ENCODE data around the gene SLC4A1.

Gene SLC4A1

GRCh38 chr17:44220213-44221083 is 47.5 kb downstream of the SLC4A1 start:
- peak; percentile 32; the same call in 1 of the 2 replicates for TF ChIP-seq TAF1 (IDR thresholded peaks at IDR 0.05; ENCODE audit: low read depth)
- TF ChIP-seq MAX (IDR thresholded peaks at IDR 0.05), result peak; percentile 9; the same call in 1 of the 2 replicates
- no peak for TF ChIP-seq RAD21 (IDR thresholded peaks at IDR 0.05; ENCODE audit: low read depth)
- no peak for TF ChIP-seq EGR1 (IDR thresholded peaks at IDR 0.05)
- TF ChIP-seq CEBPB (IDR thresholded peaks at IDR 0.05), result no peak
- no peak for TF ChIP-seq TCF12 (IDR thresholded peaks at IDR 0.05; ENCODE audit: low read depth)

GRCh38 chr17:44219616-44220212 is 48.2 kb downstream of the SLC4A1 start, which contains the start of gene UBTF:
TSS of gene UBTF (minus strand) at chr17:44219675. CDS start at chr17:44218229, 1,446 bp downstream.
- TF ChIP-seq TEAD4 (IDR thresholded peaks at IDR 0.05) (no peak), YY1 (IDR thresholded peaks at IDR 0.05; ENCODE audit: low read depth) (0 out of 2 replicates have a peak, but pooled peaks have one; percentile 41), NFIC (IDR thresholded peaks at IDR 0.05) (0 out of 2 replicates have a peak, but pooled peaks have one; percentile 3), MAX (IDR thresholded peaks at IDR 0.05) (no peak; the same call in 1 of the 2 replicates), CEBPB (IDR thresholded peaks at IDR 0.05) (no peak), EGR1 (IDR thresholded peaks at IDR 0.05) (no peak), TCF12 (IDR thresholded peaks at IDR 0.05; ENCODE audit: low read depth) (peak; percentile 31), USF1 (IDR thresholded peaks at IDR 0.05) (no peak), TAF1 (IDR thresholded peaks at IDR 0.05; ENCODE audit: low read depth) (no peak; the same call in 1 of the 2 replicates)

- TF ChIP-seq TAF1 (IDR thresholded peaks at IDR 0.05; ENCODE audit: low read depth) (no peak; the same call in 1 of the 2 replicates), ZBTB7A (IDR thresholded peaks at IDR 0.05; ENCODE audit: low read depth) (0 out of 2 replicates have a peak, but pooled peaks have one; percentile 60), RAD21 (IDR thresholded peaks at IDR 0.05; ENCODE audit: low read depth) (no peak), MAX (IDR thresholded peaks at IDR 0.05) (no peak), USF1 (IDR thresholded peaks at IDR 0.05) (no peak), FOXM1 (IDR thresholded peaks at IDR 0.05; ENCODE audit: borderline replicate concordance, low read depth) (no peak), NFIC (IDR thresholded peaks at IDR 0.05) (no peak), TCF12 (IDR thresholded peaks at IDR 0.05; ENCODE audit: low read depth) (no peak), YY1 (IDR thresholded peaks at IDR 0.05; ENCODE audit: low read depth) (0 out of 2 replicates have a peak, but pooled peaks have one; percentile 5), CEBPB (IDR thresholded peaks at IDR 0.05) (no peak), EP300 (IDR thresholded peaks at IDR 0.05; ENCODE audit: borderline replicate concordance) (no peak), CREB1 (IDR thresholded peaks at IDR 0.05; ENCODE audit: low read depth) (no peak), EGR1 (IDR thresholded peaks at IDR 0.05) (0 out of 2 replicates have a peak, but pooled peaks have one; percentile 10), REST (IDR thresholded peaks at IDR 0.05; ENCODE audit: low read depth) (no peak), TEAD4 (IDR thresholded peaks at IDR 0.05) (no peak)
These were observed 48.8 kb downstream of the SLC4A1 start for GRCh38 chr17:44219108-44219615.

- TF ChIP-seq EGR1 (IDR thresholded peaks at IDR 0.05) (peak; percentile 69), FOXM1 (IDR thresholded peaks at IDR 0.05; ENCODE audit: borderline replicate concordance, low read depth) (no peak), MAX (IDR thresholded peaks at IDR 0.05) (peak; percentile 69), ZBTB7A (IDR thresholded peaks at IDR 0.05; ENCODE audit: low read depth) (peak; percentile 77; the same call in 1 of the 2 replicates), TEAD4 (IDR thresholded peaks at IDR 0.05) (0 out of 2 replicates have a peak, but pooled peaks have one; percentile 0), TAF1 (IDR thresholded peaks at IDR 0.05; ENCODE audit: low read depth) (peak; percentile 65; the same call in 1 of the 2 replicates), CEBPB (IDR thresholded peaks at IDR 0.05) (no peak), NFIC (IDR thresholded peaks at IDR 0.05) (peak; percentile 27), REST (IDR thresholded peaks at IDR 0.05; ENCODE audit: low read depth) (no peak), YY1 (IDR thresholded peaks at IDR 0.05; ENCODE audit: low read depth) (peak; percentile 5; the same call in 1 of the 2 replicates)
These were observed 49.4 kb downstream of the SLC4A1 start for GRCh38 chr17:44218344-44219107.
